ENCODE results near the gene HNRNPH2.

HNRNPH2 gene

GRCh38 chrX:101450085-101450484, 42.1 kb downstream of the HNRNPH2 start:
- Mint-ChIP-seq H3K27me3 (ENCODE audit: low read depth) (no peaks in the 10 kb centered on the region), H3K27ac (no peak overlapping the region), H3K4me3 (no peak overlapping the region), H3K4me1 (no peaks in the 10 kb centered on the region), H3K9me3 (peaks cover 22% of the 10 kb centered on the region), H3K36me3 (ENCODE audit: low read depth) (peaks cover 69% of the 10 kb centered on the region)
- TF ChIP-seq CTCF (IDR thresholded peaks at IDR 0.05; ENCODE audit: unreplicated experiment in 3 of 3): no peak

GRCh38 chrX:101450961-101451360, 42.9 kb downstream of the HNRNPH2 start:
- Mint-ChIP-seq H3K36me3 (ENCODE audit: low read depth) (peaks cover 71% of the 10 kb centered on the region), H3K27ac (no peak overlapping the region), H3K4me3 (no peak overlapping the region), H3K27me3 (ENCODE audit: low read depth) (no peaks in the 10 kb centered on the region), H3K4me1 (no peaks in the 10 kb centered on the region), H3K9me3 (peaks cover 26% of the 10 kb centered on the region)
- no peak for TF ChIP-seq CTCF (IDR thresholded peaks at IDR 0.05; ENCODE audit: unreplicated experiment in 3 of 3)

GRCh38 chrX:101452056-101452455, 44.0 kb downstream of the HNRNPH2 start:
- no peak overlapping the region for H3K4me3 Mint-ChIP-seq
- no peaks in the 10 kb centered on the region for H3K27me3 Mint-ChIP-seq (ENCODE audit: low read depth)
- no peak for TF ChIP-seq CTCF (IDR thresholded peaks at IDR 0.05; ENCODE audit: unreplicated experiment in 3 of 3)
- H3K36me3 Mint-ChIP-seq (ENCODE audit: low read depth): peaks cover 69% of the 10 kb centered on the region
- H3K27ac Mint-ChIP-seq: no peak overlapping the region
- peaks cover 23% of the 10 kb centered on the region for H3K9me3 Mint-ChIP-seq
- H3K4me1 Mint-ChIP-seq: no peaks in the 10 kb centered on the region

GRCh38 chrX:101460669-101461068, 52.6 kb downstream of the HNRNPH2 start:
- H3K27ac Mint-ChIP-seq: no peak overlapping the region
- H3K9me3 Mint-ChIP-seq: peaks cover 10% of the 10 kb centered on the region
- no peak overlapping the region for H3K4me3 Mint-ChIP-seq
- peaks cover 36% of the 10 kb centered on the region for H3K36me3 Mint-ChIP-seq (ENCODE audit: low read depth)
- no peaks in the 10 kb centered on the region for H3K27me3 Mint-ChIP-seq (ENCODE audit: low read depth)
- TF ChIP-seq CTCF (IDR thresholded peaks at IDR 0.05; ENCODE audit: unreplicated experiment in 3 of 3): no peak
- no peaks in the 10 kb centered on the region for H3K4me1 Mint-ChIP-seq

GRCh38 chrX:101462892-101463291, 54.9 kb downstream of the HNRNPH2 start:
- Mint-ChIP-seq H3K27ac (no peak overlapping the region), H3K36me3 (ENCODE audit: low read depth) (peaks cover 45% of the 10 kb centered on the region), H3K4me3 (no peak overlapping the region), H3K9me3 (peaks cover 11% of the 10 kb centered on the region), H3K27me3 (ENCODE audit: low read depth) (no peaks in the 10 kb centered on the region), H3K4me1 (no peaks in the 10 kb centered on the region)
- TF ChIP-seq CTCF (IDR thresholded peaks at IDR 0.05; ENCODE audit: unreplicated experiment in 3 of 3): no peak

Data from nephron (organoid).